GM12878 (cell line): ENCODE results near the gene MYO15A. TPM values are rescaled to one million over a fixed set of nuclear protein-coding genes. Genes with fewer than 3 reads are reported as not detected.

Experiments
- ATAC-seq: fragments of 200-7000 bp; cut with Tn5 transposase; 3 replicates; pipeline ENCODE4 v1.9.1; 2020; ENCODE audit warnings: mild to moderate bottlenecking, moderate library complexity
- BruUV-seq: library from RNA; stranded (reverse); fragments of 400-500 nt; replicated peaks from 2 replicates; lab custom pipeline; 2021; lab: Mats Ljungman, UMichigan
- CTCF ChIA-PET: fragments of 300-600 bp; sonication (Branson Sonifier 250); formaldehyde crosslinking; extraction: SDS; loops from one replicate; lab custom pipeline; 2021; ENCODE audit warnings: inconsistent platforms; lab: Yijun Ruan, JAX
- POLR2A ChIA-PET: fragments of 350-600 bp; formaldehyde crosslinking; extraction: SDS; loops from one replicate; lab custom pipeline; 2021; ENCODE audit warnings: inconsistent platforms; lab: Charles Lee
- RAD21 ChIA-PET: fragments of 300-600 bp; sonication (Branson Sonifier 250); formaldehyde crosslinking; loops from one replicate; lab custom pipeline; 2023; ENCODE audit warnings: antibody characterized with exemption; ENCODE audit not compliant: unreplicated experiment; lab: Charles Lee
- SMC1A ChIA-PET: fragments of 300-600 bp; sonication (Branson Sonifier 250); formaldehyde crosslinking; loops from one replicate; lab custom pipeline; 2023; ENCODE audit not compliant: unreplicated experiment, uncharacterized antibody; lab: Charles Lee
- DNase-seq: peaks from one replicate; pipeline ENCODE4 v3.0.0-alpha.2; 2011; ENCODE audit warnings: low read depth, low spot score
- FAIRE-seq: peaks from 3 replicates; lab custom pipeline; 2011; peaks lifted over from hg19 to GRCh38; lab: Jason Lieb, UNC
- H2AFZ ChIP-seq: 2 replicates; pipeline ENCODE4 v1.6.0; 2011; ENCODE audit warnings: low read depth, low read length, control low read depth; ENCODE audit not compliant: control insufficient read depth
- H3K27ac ChIP-seq: 2 replicates; pipeline ENCODE4 v1.5.1; 2011; ENCODE audit warnings: control low read depth; ENCODE audit not compliant: control insufficient read depth, insufficient read depth
- H3K27me3 ChIP-seq, 2 experiments: replicated peaks in 1 of 2; 2 replicates each; pipeline versions ENCODE4 v1.6.0 to v1.6.1; 2011; ENCODE audit warnings: low read length in 1 of 2; ENCODE audit not compliant: control insufficient read depth in 2 of 2, insufficient read depth in 2 of 2
- H3K36me3 ChIP-seq, 2 experiments: 2 replicates each; pipeline ENCODE4 v1.5.1; 2011; ENCODE audit warnings: low read length in 1 of 2; ENCODE audit not compliant: control insufficient read depth in 2 of 2, insufficient read depth in 2 of 2
- H3K4me1 ChIP-seq: 2 replicates; pipeline ENCODE4 v1.6.1; 2011; ENCODE audit warnings: mild to moderate bottlenecking, low read length, moderate library complexity, mixed read lengths; ENCODE audit not compliant: control insufficient read depth, insufficient read depth
- H3K4me2 ChIP-seq: 2 replicates; pipeline ENCODE4 v1.6.0; 2011; ENCODE audit warnings: control low read depth; ENCODE audit not compliant: control insufficient read depth, insufficient read depth
- H3K4me3 ChIP-seq: fragments of 200-600 bp; sonication (generic); 2 replicates; pipeline ENCODE4 v1.5.1; 2016
- H3K79me2 ChIP-seq: 2 replicates; pipeline ENCODE4 v1.6.0; 2011; ENCODE audit warnings: low read length; ENCODE audit not compliant: control insufficient read depth, insufficient read depth
- H3K9ac ChIP-seq: 2 replicates; pipeline ENCODE4 v1.8.0; 2011; ENCODE audit warnings: low read length, control low read depth, mixed read lengths; ENCODE audit not compliant: control insufficient read depth, insufficient read depth
- H3K9me3 ChIP-seq: replicated peaks from 3 replicates; pipeline ENCODE4 v1.5.1; 2011; ENCODE audit warnings: mild to moderate bottlenecking, low read length; ENCODE audit not compliant: control insufficient read depth, insufficient read depth
- H4K20me1 ChIP-seq: 2 replicates; pipeline ENCODE4 v1.6.0; 2011; ENCODE audit not compliant: control insufficient read depth, insufficient read depth
- BMI1 ChIP-seq: fragments of 450-650 bp; IDR thresholded peaks from 2 replicates; pipeline ENCODE4 v1.6.1; 2016; ENCODE audit warnings: mild to moderate bottlenecking, moderate library complexity, borderline replicate concordance
- CBX3 ChIP-seq: fragments of 200-600 bp; sonication (generic); IDR thresholded peaks from 2 replicates; pipeline ENCODE4 v1.6.1; 2016; ENCODE audit warnings: low read depth, borderline replicate concordance
- CHD2 ChIP-seq: IDR thresholded peaks from 2 replicates; pipeline ENCODE4 v1.6.1; 2011; ENCODE audit warnings: low read depth, low read length, improper control_type of control experiment, borderline replicate concordance
- FOXK2 ChIP-seq: fragments of 450-650 bp; IDR thresholded peaks from 2 replicates; pipeline ENCODE4 v1.6.1; 2017; ENCODE audit warnings: mild to moderate bottlenecking, moderate library complexity
- GABPA ChIP-seq: IDR thresholded peaks from 2 replicates; pipeline ENCODE4 v1.6.1; 2014; ENCODE audit warnings: antibody characterized with exemption, low read depth, mild to moderate bottlenecking, inconsistent platforms
- HDAC2 ChIP-seq: fragments of 200-600 bp; sonication (generic); IDR thresholded peaks from 2 replicates; pipeline ENCODE4 v1.6.1; 2017
- HDGF ChIP-seq: fragments of 450-650 bp; IDR thresholded peaks from 2 replicates; pipeline ENCODE4 v1.6.1; 2016; ENCODE audit warnings: antibody characterized with exemption
- JUNB ChIP-seq: IDR thresholded peaks from 2 replicates; pipeline ENCODE4 v1.6.1; 2016; ENCODE audit warnings: antibody characterized with exemption, mild to moderate bottlenecking
- SREBF1 ChIP-seq: IDR thresholded peaks from 2 replicates; pipeline ENCODE4 v1.6.1; 2012; ENCODE audit warnings: mild to moderate bottlenecking, low read length
- WGBS: methylation state at CpG from one replicate; pipeline ENCODE4 v1.1.6; 2016; ENCODE audit warnings: low lambda C conversion rate; ENCODE audit not compliant: insufficient replicate concordance, insufficient coverage; ENCODE audit errors: missing lambda C conversion rate; 5-methylcytosine and 5-hydroxymethylcytosine counted together
- in situ Hi-C: fragments of 300-500 bp; cut with MboI; formaldehyde crosslinking; loops from 9 replicates; pipeline ENCODE4 v1.14.3; 2018; ENCODE audit warnings: mixed read lengths
- intact Hi-C: fragments of 100-400 bp; cut with micrococcal nuclease; formaldehyde crosslinking; loops from one replicate; pipeline ENCODE4 v1.14.2; 2022; ENCODE audit not compliant: unreplicated experiment
- polyA plus RNA-seq, 11 experiments: library from polyadenylated mRNA; depleted of rRNA in 4 of 11; unstranded in 6 of 11; stranded (reverse) in 5 of 11; fragments of >200 nt; fragmentation: Nextera tagmentation in 4 of 11; fragmentation: Illumina TruSeq in 1 of 11; extraction: Ambion mirVana in 4 of 11; extraction: Trizol in 1 of 11; gene quantifications; 1 replicate in 1 of 11; 2 replicates in 10 of 11; pipeline versions ENCODE4 v1.2.1 to v1.2.3, GENCODE V29; 2011 to 2016; ENCODE audit warnings: inconsistent platforms in 2 of 11, missing spikeins in 2 of 11, low read depth in 1 of 11
- total RNA-seq, 4 experiments: library from RNA; depleted of rRNA in 3 of 4; stranded (reverse); fragments of >200 nt in 3 of 4; fragmentation: Illumina TruSeq in 1 of 4; extraction: Trizol in 1 of 4; gene quantifications; 2 replicates each; pipeline versions ENCODE4 v1.2.1 to v1.2.3, GENCODE V29; 2013 to 2021

The MYO15A gene
- total and polyA plus RNA-seq, 10 of the 15 experiments (the other 5 are each of a cell fraction or from before 2014, with no cell fraction given): 0.03 to 0.77 (median 0.21) TPM; not detected in 4

DNA sequence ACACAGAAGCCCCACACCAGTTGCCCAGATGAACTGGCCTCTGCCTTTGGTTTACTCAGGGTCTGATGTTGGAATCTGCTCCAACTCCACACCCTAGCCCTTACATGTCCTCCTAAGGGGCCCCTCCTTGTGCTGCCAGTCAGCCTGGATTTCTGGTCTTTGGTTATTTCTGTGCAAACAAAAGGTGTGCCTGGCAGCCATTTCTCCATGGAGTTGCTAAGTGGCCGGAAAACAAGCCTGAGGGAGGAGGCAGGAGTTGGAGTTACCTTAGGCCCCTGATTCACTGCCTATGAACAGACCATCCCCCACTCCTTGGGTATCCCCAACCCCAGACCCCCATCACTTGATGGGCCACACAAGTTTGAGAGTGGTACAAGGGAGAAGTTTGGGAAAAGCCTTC, 70.6 kb downstream of the MYO15A start:
- 0% methylated on average over 1 of the region's 1 CpG for WGBS
- in situ Hi-C loops: no loop called here
- Histone ChIP-seq H3K4me2 (no peak overlapping the region), H3K27me3 (no peaks in the 10 kb centered on the region), H3K27ac (no peak overlapping the region), H3K36me3 (no peaks in the 10 kb centered on the region), H4K20me1 (no peaks in the 10 kb centered on the region), H3K4me3 (no peak overlapping the region), H3K9ac (no peak overlapping the region), H2AFZ (no peak overlapping the region), H3K4me1 (peaks cover 16% of the 10 kb centered on the region), H3K79me2 (peaks cover 7% of the 10 kb centered on the region), H3K9me3 (no peaks in the 10 kb centered on the region)
- no peak for TF ChIP-seq HDGF
- no peak for TF ChIP-seq GABPA
- TF ChIP-seq CBX3: no peak
- no peak for TF ChIP-seq SREBF1
- TF ChIP-seq JUNB: no peak
- ChIA-PET POLR2A (interaction anchor here (1.3 kb wide), 1 partner anchor 21 kb away, joined by 3 read pairs; no protein-coding TSS in a partner anchor), SMC1A (interaction anchor here (1.5 kb wide), 1 partner anchor 37 kb away, joined by 5 read pairs; no protein-coding TSS in a partner anchor), RAD21 (no interaction called here), CTCF (no interaction called here)
- DNase-seq (no peak), ATAC-seq (no peak), FAIRE-seq (no peak)
- intact Hi-C loops: no loop called here
- no TSS peak for BruUV-seq

DNA sequence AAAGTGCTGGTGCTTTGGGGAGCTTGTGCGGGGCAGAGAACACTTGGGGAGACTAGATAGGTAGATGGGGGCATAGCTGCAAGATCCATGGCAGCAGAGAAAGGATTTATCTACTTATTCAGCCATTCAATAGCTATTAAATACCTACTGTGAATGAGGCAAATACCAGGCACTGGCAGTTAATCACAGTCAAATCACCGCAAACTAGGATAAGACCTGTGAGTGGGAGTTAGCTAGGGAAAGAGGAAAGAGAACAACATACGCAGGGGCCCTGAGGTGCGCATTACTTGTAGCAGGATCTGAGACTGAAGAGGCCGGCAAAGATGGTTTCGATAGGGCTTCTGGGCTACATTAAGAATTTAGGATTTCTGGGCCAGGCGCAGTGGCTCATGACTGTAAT, 71.2 kb downstream of the MYO15A start:
- intact Hi-C loops (loop anchor here (5.0 kb wide), 2 partner anchors 47 to 137 kb away; partner anchors contain the start of genes LLGL1 and SMCR8), in situ Hi-C loops (no loop called here)
- H3K79me2 ChIP-seq: peaks cover 13% of the 10 kb centered on the region
- peaks cover 11% of the 10 kb centered on the region for H3K4me1 ChIP-seq
- H3K36me3 ChIP-seq: no peaks in the 10 kb centered on the region
- RAD21 ChIA-PET: interaction anchor here (0.7 kb wide), 1 partner anchor 67 kb away, joined by 3 read pairs; no protein-coding TSS in a partner anchor
- CTCF ChIA-PET: no interaction called here
- 93% methylated on average over 7 of the region's 7 CpGs for WGBS
- no peaks in the 10 kb centered on the region for H4K20me1 ChIP-seq
- H3K4me2 ChIP-seq: no peak overlapping the region
- no peak for TF ChIP-seq CHD2
- no peak for TF ChIP-seq FOXK2
- no peak for TF ChIP-seq HDAC2
- no peak for TF ChIP-seq BMI1
- H2AFZ ChIP-seq: no peak overlapping the region
- no peak overlapping the region for H3K27ac ChIP-seq
- no peaks in the 10 kb centered on the region for H3K9me3 ChIP-seq
- no peak for FAIRE-seq
- no peak overlapping the region for H3K4me3 ChIP-seq
- no peaks in the 10 kb centered on the region for H3K27me3 ChIP-seq
- ATAC-seq: no peak
- no peak overlapping the region for H3K9ac ChIP-seq
- no TSS peak for BruUV-seq
- SMC1A ChIA-PET: interaction anchor here (1.5 kb wide), 2 partner anchors 17 to 37 kb away, joined by 4 to 5 read pairs; no protein-coding TSS in a partner anchor
- no peak for DNase-seq
- POLR2A ChIA-PET: interaction anchor here (0.6 to 1.3 kb wide), 2 partner anchors 22 to 225 kb away, joined by 3 to 4 read pairs; no protein-coding TSS in a partner anchor
